NOMO-1 (cell line): ENCODE results near the gene DDI2.

Source experiments
- DNase-seq, 2 experiments: peaks; one replicate each; lab custom pipeline; 2025; ENCODE audit not compliant: unreplicated experiment in 2 of 2; lab: John Stamatoyannopoulos, UW

DDI2 gene

DNA sequence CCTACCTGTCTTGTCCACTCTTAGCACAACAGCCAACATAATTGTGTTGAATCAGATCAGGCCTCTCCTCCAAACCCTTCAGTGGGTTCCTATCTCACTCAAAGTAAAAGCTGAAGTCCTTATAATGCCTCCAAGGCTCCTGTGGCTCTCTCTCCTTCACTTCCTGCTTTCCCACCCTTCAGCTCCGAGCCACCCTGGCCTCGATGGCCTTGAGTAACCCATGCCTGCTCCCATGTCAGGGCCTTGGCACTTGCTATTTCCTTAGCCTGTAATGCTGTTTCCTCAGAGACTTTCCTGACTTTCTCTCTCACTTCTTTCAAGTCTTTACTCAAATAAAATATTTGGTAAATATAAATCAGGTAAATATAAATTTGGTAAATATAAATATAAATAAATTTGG is 58.8 kb downstream of the DDI2 start:
- DNase-seq, result no peak

DNA sequence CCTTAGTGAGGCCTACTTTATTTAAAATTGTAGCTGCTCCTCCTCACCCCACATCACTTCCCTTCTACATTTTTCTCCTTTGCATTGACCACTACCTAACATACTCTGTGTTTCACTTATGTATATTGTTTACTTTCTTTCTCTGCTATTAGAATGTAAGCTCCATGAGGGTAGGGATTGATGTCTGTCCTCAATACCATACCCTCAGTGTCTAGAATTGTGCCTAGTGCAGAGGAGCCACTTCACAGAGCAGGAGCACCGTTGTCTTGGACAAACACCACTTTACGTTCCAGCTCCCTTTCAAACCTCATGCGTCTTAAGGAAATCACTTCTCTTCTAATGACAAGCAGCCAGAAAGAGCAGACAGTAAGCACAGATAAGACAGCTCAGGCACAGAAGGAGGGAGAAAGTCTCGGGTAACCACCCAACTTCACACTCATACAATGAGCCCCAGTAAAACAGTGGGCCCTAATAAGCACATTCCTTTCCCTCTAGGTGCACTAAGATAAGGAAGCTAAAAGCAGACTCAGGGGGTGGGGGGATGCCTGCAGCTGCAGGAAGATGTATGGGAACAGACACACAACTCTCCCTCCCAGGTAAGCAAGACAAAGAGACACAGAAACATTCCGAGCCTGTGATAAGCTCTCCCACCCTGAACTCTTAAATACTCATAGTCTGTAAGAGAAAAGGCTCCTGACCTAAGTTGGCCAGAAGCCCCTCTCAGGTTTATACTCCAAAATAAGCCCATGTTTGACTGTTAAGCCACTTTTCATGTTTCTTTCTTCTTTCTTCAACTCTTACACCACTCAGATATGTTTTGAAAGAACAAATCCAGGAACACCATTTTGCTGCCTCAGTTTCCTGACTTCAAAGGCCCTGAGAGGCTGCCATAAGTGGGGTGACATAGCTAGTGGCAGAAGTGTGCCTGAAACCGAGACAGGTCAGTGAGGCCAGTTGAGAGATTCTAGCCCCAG is 59.7 kb downstream of the DDI2 start:
- DNase-seq, result no peak

DNA sequence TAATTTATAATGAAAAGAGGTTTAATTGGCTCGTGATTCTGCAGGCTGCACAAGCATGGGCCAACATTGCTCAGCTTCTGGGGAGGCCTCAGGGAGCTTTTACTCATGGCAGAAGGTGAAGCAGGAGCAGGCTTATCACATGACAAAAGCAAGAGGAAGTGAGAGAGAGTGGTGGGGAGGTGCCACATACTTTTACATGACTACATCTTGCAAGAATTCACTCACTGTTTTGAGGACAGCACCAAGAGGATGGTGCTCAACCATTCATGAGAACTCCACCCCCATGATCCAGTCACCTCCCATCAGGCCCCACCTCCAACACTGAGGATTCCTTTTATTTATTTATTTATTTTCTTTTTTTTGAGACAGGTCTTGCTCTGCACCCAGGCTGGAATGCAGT is 61.3 kb downstream of the DDI2 start:
- peak; percentile 32 to 48 for DNase-seq

DNA sequence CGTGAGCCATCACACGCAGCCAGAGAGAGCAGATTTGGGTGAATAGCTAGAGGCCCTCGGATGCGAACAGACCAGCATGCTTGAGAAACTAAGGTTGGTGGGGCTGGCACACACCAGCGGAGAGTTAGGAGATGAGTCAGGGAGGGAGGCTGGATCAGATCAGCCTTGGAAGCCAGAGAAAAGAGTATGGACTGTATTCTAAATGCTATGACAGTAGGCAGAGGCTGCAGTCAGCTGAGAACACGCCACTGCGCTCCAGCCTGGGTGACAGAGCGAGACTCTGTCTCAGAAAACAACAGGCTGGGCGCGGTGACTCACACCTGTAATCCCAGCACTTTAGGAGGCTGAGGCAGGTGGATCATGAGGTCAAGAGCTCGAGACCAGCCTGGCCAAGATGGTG is 62.9 kb downstream of the DDI2 start:
- no peak for DNase-seq

DNA sequence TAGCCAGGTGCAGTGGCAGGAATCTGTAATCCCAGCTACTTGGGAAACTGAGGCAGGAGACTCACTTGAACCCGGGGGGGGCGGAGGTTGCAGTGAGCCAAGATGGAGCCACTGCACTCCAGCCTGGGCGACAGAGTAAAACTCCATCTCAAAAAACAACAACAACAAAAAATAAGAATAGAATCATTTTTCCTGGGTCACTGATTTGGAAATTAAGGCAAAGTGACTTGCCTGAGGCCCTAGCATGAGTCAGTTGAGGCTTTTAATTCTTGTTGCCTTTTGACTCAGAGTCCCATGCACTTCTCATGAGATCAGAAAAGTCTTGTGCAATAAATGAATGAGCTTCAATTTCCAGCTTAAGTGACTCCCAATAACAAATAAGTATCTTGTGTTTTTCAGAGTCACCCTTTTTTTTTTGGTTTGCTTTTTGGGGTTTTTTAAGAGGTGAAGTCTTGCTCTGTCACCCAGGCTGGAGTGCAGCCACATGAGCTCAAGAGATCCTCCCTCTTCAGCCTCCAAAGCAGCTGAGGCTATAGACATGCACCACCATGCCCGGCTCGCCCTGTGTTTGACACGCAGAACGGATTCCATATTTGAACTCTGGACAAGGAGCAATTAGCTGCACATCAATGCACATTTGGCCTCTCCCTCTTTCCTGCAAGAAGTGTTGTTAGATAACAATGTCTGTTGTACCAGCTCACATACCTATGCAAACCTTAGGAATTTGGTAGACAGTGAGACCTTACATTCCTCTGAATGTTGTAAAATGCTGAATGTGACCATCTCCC is 63.5 kb downstream of the DDI2 start:
- DNase-seq, result peak; percentile 4 to 32

DNA sequence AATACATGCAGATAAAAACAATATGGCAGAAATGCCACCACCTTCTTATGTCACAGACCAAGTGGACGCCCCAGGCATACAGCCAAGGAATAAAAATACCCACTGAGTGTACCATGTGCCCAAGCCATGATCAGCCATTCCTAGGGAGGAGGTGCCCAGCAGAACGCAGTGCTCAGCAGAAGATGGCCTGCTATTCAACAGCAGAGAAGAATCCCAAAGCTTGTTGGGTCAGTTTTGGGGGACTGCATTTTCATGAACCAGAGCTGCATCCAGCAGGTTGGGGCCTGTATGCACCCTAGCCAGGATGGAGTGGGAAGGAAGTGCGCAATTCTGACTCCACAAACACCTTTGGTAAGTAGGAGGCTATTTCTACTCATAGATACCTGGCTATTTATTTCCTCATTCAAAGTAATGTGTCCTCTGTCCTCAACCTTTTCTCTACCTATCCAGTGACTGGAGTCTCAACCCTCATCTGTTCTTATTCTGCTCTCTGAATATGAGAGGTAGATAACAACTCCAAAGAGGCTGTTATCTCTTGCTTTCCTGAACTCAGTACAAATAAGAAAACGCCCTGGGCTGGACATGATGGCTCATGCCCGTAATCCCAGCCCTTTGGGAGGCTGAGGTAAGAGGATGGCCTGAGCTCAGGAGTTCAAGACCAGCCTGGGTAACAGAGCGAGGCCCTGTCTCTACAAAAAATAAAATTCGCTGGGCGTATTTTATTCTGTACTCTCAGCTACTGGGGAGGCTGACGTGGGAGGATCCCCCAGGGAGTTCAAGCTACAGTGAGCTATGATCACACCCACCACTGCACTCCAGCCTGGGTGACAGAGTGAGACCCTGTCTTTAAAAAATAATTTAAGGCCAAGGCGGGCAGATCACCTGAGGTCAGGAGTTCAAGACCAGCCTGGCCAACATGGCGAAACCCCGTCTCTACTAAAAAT is 64.4 kb downstream of the DDI2 start:
- no peak for DNase-seq

DNA sequence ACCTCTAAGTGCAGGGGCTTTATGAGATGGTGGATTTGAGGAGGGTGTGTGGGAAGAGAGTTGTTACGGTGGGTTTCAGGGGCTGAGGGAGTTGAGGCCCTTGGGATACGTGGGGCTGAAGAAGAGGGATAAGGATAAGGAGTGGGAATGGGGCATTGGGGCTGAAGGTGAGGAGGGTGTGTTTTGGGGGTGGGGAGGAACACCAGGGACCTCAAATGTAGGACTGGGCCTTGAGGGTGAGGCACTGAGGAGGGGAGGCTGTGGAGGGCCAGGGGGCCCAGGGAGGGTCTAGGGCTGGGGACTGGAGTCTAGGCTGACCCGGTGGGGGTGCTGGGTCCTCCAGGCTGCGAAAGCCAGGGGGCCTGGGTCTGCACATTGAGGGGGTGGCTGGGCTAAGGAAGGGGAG is 65.7 kb downstream of the DDI2 start:
- DNase-seq, result no peak

DNA sequence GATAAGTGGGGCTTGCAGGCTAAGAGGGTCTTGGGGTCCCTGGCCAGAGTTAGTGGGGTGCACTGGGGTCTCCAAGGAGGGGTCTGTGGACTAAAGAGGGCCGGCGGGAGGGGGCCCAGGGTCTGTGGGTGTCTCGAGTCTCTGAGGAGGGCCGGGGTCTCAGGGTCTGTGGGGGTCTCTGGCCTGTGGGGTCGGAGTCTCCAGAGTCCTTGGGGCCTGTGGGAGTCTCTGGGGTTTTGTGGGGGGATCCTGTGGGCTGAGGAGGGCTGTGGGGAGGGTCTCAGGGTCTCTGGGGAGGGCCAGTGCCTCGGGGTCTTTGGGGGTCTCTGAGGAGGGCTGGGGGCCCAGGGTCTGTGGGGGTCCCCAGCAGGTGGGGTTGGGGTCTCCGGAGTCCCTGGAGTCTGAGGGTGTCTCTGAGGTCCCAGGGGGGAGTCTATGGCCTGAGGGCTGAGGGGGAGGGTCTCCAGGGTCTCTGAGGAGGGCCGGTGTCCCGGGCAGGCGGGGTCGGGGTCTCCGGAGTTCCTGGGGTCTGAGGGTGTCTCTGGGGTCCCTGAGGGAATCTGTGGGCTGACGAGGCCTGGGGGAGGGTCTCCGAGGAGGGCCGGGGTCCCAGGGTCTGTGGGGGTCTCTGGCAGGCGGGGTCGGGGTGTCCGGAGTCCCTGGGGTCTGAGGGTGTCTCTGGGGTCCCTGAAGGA is 66.2 kb downstream of the DDI2 start:
- no peak for DNase-seq

DNA sequence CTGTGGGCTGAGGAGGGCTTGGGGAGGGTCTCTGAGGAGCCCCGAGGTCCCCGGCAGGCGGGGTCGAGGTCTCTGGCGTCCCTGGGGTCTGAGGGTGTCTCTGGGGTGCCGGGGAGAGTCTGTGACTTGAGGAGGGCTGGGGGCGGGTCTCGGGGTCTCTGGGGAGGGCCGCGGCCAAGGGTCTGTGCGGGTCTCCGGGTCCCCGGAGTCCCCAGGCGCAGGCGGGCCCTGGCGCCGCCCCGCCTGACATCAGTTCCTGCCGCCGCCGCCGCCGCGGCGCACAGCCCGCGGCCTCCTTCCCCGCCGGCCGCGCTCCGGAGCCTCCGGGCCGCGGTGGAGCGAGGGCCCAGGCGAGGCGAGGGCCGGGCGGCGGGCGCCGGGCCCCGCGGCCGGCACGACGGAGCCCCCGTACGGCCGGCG is 66.8 kb downstream of the DDI2 start, which contains the start of gene PLEKHM2:
TSS of gene PLEKHM2 (plus strand) at position 279 of the 420 bp plus-strand sequence. CDS start 239 bp downstream, outside the sequence.
- DNase-seq, result peak; percentile 22 to 60

DNA sequence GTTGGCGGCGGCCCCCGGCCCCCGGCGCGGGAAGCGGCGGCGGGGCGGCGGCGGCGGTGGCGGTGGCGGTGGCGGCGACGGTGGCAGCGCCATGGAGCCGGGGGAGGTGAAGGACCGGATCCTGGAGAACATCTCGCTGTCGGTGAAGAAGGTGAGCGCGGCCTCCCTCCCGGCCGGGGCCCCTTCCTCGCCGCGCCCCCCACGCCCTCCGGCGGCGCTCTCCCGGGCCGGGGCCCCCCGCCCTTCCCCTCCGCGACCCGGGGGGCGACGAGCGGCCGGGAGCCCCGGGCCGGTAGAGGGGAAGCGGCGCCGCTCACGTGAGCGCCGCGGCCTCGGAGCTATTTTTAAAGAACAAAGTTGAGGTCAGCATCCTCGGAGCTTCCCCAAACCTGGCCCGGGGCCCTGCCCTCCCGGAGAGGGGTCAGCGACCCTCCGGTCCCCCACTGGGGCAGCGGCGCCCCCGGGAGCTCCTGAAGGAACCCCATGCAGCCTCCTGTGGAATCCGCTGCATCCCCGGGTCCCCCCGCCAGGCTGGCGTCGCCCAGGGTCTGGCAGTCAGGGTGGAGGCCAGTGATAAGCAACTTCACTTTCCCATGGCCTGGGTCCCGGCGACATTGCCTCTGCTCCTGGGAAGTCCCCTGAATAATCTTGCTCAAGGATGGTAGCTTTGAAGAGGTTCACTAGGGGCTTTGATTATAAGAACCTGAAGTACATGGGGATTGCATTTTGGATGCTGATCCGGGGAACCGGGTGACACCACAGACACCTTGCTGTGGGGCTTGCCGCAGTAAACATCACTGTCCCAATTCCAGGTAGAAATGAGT is 67.4 kb downstream of the DDI2 start:
- DNase-seq, result peak; percentile 25 to 38

DNA sequence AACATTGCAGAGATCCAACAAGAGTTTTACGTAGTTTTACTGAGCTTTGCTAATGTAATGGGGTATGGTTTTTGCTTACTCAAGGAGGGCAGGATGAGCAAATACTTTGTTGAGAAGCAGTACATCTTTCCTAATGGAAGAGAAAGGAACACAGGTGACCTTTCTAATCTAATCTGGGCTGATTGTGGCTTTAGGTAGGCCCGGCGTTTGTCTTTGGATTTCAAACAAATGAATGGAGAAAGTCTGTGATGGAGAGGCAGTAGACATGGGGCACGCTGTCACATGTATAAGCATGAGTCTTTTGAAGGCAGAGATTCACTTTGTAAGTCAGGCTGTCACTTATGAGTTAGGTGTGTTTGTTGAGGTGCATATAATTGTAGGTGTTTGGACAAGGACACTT is 68.6 kb downstream of the DDI2 start:
- no peak for DNase-seq

DNA sequence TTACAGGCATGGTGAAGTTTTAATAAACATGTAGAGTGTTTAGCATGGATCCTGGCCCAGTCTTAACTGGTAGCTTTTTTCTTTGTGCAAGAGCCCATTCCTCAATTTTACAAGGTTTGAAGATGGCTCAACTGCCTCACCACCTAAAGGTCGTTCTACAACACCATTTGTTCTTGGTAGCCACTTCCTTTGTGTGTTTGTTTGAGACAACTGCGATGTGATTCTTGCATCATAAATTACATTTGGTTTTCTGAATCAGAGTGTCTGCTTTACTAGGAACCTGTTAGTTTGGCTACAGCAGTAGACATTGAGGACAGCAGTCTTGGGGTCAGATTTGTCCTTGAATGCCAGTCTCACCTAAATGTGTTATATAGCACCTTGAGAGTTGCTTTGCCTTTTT is 70.2 kb downstream of the DDI2 start:
- no peak for DNase-seq

DNA sequence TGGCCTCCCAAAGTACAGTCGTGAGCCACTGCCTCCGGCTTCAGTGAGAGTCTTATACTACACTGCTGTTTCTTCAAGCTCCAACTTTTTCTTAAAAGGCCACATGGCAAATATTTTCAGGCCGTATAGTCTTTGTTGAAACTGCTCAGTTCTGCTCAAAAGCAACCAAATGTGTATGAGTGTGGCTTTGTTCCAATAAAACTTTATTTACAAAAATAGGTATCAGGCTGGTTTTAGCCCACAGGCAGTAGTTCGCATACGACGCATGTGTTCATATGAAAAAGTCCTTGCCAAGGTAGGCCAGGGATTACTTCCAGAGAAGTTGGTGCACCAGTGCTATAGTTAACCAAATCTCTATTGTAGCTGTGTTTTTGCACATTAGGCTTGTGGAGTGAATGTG is 73.1 kb downstream of the DDI2 start:
- no peak for DNase-seq

DNA sequence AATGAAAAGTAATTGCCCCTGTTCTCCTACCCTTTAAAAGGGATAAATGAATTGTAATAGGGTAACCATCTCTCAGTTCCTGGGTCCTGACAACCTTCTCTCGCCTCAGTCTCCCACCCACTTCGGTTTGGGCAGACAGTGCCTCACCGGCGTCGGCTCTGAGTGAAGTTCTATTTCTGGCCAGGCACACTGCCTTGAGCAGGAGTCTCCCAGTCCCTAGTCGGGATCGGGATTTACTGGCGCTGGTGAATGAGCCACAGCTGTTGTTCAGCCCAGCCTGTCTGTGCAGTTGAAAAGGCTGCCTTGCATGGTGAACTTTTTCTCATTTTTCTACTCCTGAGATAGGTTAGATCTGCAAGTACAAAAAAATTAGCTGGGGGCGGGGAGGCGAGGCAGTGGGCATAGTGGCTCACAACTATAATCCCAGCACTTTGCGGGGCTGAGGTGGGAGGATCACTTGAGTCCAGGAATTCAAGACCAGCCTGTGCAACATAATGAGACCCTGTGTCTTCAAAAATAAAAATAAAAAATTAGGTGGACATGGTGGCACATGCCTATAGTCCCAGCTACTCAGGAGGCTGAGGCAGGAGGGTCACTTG is 74.3 kb downstream of the DDI2 start:
- no peak for DNase-seq

DNA sequence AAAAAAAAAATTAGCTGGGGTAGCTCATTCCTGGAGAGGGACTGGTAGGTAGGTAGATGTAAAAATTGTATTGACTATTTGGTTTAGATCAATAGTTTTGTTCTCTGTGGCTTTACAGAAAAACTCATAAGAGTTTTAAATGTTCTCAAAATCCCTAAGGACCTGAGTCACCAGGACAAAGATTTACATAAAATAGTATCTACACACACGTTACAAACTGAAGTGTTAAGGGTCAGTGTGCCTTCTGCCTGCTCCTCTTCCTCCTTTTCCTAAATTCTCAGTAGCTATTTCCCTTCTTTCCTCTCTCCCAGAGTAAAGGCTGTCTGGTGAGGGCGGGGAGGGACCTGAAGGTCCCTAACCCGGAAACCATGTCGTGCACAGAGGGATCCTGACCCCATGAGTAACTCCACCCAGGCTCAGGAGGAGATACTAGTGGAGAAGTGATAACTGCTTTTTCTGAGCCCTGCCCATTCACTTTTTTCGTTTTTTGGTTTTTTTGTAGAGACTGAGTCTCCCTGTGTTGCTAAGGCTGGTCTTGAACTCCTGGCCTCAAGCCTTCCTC is 74.9 kb downstream of the DDI2 start:
- no peak for DNase-seq

DNA sequence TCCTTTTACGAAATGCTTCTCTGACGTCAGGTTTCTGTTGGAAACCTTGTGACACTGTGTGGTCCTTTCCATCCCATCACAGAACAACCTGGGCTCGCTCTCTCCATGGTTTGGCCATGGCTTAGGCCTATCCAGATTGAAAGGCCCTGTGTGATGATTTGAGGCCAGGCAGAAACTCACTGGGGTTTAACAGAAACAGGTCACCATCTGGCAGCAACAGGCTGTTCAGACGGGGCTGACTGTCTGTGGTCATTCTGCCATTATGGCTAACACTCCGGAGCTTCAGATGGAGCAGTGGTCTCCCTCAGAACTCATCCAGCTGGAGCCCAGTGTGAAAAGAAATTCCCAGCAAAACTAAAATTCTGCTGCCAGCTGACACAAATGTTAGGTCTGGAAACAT is 76.1 kb downstream of the DDI2 start:
- no peak for DNase-seq

DNA sequence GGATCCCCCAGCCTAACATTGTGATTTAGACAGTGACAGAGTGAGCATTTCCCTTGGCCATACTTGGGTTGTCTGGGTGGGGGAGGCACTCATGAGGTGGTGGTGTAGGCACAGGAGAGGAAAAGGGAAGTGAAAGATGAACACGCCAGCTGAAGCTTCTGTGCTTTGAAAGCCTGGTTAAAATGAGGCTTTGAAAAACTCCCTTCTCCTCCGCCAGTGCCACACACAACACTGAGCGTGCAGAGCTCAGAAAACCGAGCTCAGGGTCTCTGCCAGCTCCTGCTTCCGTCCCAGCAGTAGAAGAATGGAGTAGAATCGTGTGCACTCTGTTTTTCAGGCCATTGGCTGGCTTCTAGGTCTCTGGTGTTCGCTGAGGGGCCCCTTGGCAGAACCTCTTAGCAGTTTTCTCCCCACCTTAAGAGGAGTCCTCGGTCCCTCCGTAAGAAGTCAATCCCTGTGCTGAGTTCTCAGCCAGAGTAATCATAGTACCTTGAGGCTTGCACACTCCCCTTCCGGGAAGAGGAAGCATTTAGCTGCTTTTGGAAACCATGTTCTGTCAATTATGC is 79.8 kb downstream of the DDI2 start:
- DNase-seq, result peak; percentile 82 to 86

DNA sequence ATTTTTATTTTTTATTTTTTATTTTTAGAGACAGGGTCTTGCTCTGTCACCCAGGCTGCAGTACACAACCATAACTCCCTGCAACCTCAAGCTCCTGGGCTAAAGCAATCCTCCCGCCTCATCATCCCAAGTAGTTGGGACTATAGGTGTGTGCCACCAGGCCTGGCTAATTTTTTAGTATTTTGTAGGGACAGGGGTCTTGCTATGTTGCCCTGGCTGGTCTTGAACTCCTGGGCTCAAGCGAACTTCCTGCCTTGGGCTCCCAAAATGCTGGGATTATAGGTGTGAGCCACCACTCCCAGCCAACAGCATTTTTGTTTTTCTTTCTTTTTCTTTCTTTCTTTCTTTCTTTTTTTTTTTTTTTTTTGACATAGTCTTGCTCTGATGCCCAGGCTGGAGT is 80.9 kb downstream of the DDI2 start:
- DNase-seq, result no peak
